ENCODE results near the gene TBC1D9.

GRCh38 chr4:140743194-140743931 lies 12.8 kb downstream of the TBC1D9 start:
- TF ChIP-seq CTCF (conservative IDR thresholded peaks at IDR 0.05) (no peak; the same call in 1 of the 2 replicates), EZH2 (IDR thresholded peaks at IDR 0.05; ENCODE audit: low read depth) (no peak)

Data from PC-9 (cell line).